Skeletal muscle satellite cell (primary cell): ENCODE data around the gene CORO6.
"Not testable (repeated sequence)": the region's sequence is repeated elsewhere in the genome, so short reads cannot be mapped to it uniquely, and the experiment has no call there.

Experiments
- H3K27me3 ChIP-seq: 2 replicates; pipeline ENCODE4 v1.7.0; 2013; ENCODE audit warnings: low read length; ENCODE audit not compliant: control insufficient read depth, insufficient read depth
- H3K36me3 ChIP-seq: 2 replicates; pipeline ENCODE4 v1.7.0; 2013; ENCODE audit warnings: mild to moderate bottlenecking, control low read depth, low read length; ENCODE audit not compliant: insufficient read depth
- H3K4me1 ChIP-seq: 2 replicates; pipeline ENCODE4 v1.7.0; 2013; ENCODE audit warnings: low read length; ENCODE audit not compliant: control insufficient read depth, insufficient read depth
- H3K4me2 ChIP-seq: 2 replicates; pipeline ENCODE4 v1.7.0; 2013; ENCODE audit warnings: mild to moderate bottlenecking, low read length
- H3K4me3 ChIP-seq: 2 replicates; pipeline ENCODE4 v1.7.0; 2013; ENCODE audit warnings: low read length
- H3K9ac ChIP-seq: 2 replicates; pipeline ENCODE4 v1.7.0; 2013; ENCODE audit warnings: mild to moderate bottlenecking, low read depth, low read length, moderate library complexity
- H3K9me3 ChIP-seq: replicated peaks from 2 replicates; pipeline ENCODE4 v1.7.0; 2013; ENCODE audit warnings: mild to moderate bottlenecking, control low read depth, low read length

The CORO6 gene

DNA sequence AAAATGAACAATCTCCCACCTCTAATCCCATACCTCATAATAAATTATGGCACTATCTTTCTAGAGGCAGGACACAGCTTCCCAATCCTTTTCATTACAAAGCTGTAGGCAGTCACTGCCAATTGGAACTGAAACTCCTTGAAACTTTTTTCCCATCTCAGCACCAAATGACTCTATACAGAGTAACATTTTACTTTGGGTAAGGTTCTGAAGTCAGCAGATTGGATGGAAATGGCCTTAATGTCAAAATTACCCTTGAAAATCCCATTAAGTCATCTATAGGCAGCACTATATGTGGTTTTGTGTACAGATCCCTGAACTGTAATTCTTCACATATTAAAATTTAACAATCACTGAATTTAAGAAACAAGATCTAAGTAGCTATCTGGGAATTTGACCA lies 30.3 kb upstream of the CORO6 start:
- peaks cover 8% of the 10 kb centered on the region for H3K36me3 ChIP-seq
- no peak overlapping the region for H3K4me3 ChIP-seq

DNA sequence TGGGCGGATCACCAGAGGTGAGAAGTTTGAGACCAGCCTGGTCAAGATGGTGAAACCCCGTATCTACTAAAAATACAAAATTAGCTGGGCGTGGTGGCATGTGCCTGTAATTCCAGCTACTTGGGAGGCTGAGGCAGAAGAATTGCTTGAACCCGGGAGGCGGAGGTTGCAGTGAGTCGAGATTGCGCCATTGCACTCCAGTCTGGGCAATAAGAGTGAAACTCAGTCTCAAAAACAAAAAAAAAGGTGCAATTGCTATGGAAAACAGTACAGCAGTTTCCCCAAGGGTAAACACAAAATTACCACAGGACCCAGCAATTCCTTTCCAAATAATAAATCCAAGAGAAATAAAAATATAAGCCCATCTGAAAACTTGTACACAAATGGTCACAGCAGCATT lies 29.2 kb upstream of the CORO6 start:
- not testable (repeated sequence) for H3K4me3 ChIP-seq, H3K4me2 ChIP-seq, H3K9me3 ChIP-seq, H3K36me3 ChIP-seq, H3K27me3 ChIP-seq, H3K4me1 ChIP-seq, H3K9ac ChIP-seq

More for the DNA sequence above, 30.3 kb upstream of the CORO6 start:
- Histone ChIP-seq H3K9me3 (no peaks in the 10 kb centered on the region), H3K4me2 (no peak overlapping the region), H3K27me3 (no peaks in the 10 kb centered on the region), H3K4me1 (no peaks in the 10 kb centered on the region), H3K9ac (no peak overlapping the region)

DNA sequence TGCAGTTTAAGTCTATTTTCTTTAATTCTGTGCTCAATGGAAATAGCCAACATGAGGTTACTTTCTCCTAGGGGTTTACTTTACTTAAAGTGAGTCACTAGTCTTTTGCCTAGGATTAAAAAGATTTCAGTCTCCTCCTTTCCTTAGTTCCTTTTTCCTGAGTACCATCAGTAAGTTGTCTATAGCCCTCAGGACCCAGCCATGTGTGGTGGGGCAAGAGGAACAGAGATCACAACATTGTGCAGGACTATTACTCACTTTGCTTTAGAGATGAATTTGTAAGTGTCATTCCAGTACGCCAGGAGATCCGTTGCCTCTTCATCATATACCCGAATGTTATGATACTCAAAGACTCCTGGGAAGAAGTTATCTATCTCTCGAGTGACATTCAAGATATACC lies 27.7 kb upstream of the CORO6 start:
- Histone ChIP-seq H3K4me3 (no peak overlapping the region), H3K4me1 (peaks cover 10% of the 10 kb centered on the region), H3K9me3 (no peaks in the 10 kb centered on the region), H3K4me2 (no peak overlapping the region), H3K9ac (no peak overlapping the region), H3K27me3 (no peaks in the 10 kb centered on the region), H3K36me3 (peaks cover 2% of the 10 kb centered on the region)

DNA sequence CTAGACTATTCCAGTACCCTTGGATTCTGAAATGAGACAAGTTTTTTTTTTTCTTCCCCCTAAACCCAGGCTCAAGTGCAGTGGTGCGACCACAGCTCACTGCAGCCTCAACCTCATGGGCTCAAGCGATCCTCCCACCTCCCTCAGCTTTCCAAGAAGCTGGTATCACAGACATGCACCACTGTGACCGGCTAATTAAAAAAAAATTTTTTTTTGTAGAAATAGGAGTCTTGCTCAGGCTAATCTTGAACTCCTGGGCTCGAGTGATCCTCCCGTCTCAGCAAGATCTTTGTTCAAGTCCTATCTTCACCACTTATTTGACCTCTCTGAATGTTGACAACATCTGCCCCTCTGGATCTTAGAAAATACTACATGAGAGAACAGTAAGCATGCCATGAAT lies 26.6 kb upstream of the CORO6 start:
- no peaks in the 10 kb centered on the region for H3K9me3 ChIP-seq
- peaks cover 18% of the 10 kb centered on the region for H3K4me1 ChIP-seq
- H3K4me3 ChIP-seq = no peak overlapping the region
- no peak overlapping the region for H3K9ac ChIP-seq
- H3K36me3 ChIP-seq = no peaks in the 10 kb centered on the region
- no peaks in the 10 kb centered on the region for H3K27me3 ChIP-seq
- H3K4me2 ChIP-seq = no peak overlapping the region

DNA sequence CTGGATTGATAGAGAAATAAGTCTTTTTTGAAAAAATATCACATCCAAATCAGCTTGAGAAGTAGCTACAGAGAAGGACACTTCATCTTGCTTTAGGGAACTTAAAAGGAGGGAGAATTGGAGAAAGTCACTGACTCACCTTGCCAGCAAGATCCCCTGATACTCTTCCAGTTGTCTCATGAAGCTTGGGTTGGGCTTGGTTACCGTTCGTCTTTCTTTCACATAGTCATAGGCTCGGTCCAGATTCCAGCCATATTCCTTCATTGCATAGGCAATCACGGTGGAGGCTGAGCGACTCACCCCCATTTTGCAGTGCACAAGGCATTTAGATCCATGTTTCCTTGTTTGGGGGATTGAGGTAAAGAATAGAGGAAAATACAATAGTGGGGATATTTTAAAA lies 25.3 kb upstream of the CORO6 start:
- Histone ChIP-seq H3K9me3 (no peaks in the 10 kb centered on the region), H3K36me3 (no peaks in the 10 kb centered on the region), H3K27me3 (no peaks in the 10 kb centered on the region), H3K4me1 (peaks cover 23% of the 10 kb centered on the region), H3K4me3 (no peak overlapping the region), H3K9ac (no peak overlapping the region), H3K4me2 (no peak overlapping the region)

DNA sequence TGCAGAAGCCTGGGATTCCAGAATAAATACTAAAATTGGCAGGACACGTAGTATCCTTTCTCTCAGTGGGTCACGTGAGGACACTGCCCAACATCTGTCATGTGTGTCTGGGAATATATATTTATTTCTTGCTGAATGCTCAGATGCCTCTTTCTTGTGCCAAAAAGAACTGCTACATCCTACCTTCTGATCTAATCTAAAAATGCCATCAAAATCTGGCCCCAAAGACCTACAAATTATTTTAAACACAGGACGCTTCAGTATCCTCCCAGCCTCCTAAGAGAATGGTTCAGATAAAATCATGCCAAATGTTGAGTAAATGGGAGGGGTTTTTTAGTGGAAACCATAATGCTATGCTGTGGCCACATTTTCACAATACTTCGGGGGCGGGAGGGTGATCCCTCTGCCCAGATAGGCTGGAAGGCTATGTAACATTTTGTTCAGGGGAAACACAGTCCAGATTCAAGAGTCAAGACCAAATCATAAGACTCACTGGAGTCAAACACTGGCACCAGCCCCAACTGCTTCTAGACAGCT lies 22.9 kb upstream of the CORO6 start:
- no peaks in the 10 kb centered on the region for H3K36me3 ChIP-seq
- H3K4me1 ChIP-seq = peaks cover 37% of the 10 kb centered on the region
- H3K4me3 ChIP-seq = peak overlapping the region; percentile 40
- H3K9ac ChIP-seq = peak overlapping the region; percentile 59
- H3K4me2 ChIP-seq = peak overlapping the region; percentile 74
- H3K9me3 ChIP-seq = no peaks in the 10 kb centered on the region
- H3K27me3 ChIP-seq = no peaks in the 10 kb centered on the region

DNA sequence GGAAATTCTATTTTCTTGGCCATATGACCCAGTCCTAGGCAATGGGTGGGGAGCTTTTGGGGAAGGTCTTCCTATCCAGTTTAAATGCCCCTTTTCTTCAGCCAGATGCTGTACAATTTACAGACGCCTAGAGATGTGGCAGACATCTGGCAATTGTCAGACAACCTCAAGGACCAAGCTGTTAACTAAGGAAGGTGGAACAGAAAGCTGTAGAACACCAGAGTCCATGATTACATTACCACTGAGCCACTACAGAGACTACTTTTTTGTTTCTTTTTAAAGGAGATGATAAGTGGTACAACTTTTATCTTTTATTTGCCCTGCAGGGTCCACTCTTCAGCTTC lies 21.1 kb upstream of the CORO6 start:
- Histone ChIP-seq H3K9ac (no peak overlapping the region), H3K9me3 (no peaks in the 10 kb centered on the region), H3K4me3 (no peak overlapping the region), H3K27me3 (no peaks in the 10 kb centered on the region), H3K4me2 (no peak overlapping the region), H3K36me3 (no peaks in the 10 kb centered on the region), H3K4me1 (peaks cover 54% of the 10 kb centered on the region)

DNA sequence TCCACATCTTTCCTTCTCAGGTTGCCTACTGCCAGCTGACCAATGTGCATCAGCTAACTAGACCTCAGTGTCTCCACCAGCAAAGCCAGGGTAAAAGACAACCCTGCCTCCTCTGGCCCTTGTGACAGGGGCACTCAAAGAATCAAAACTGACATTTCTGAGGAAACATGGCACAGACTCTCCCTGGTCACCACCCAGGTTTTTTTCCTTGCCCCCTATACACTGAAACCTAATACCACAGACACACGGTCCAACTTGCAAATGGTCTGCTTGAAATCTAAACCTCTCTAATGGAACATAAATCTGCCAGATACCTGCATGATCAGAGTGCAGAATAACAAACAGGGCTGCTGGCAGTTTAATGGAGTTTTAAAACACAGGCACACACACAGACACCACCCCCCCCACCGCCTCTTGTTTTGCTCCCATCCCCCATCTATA lies 19.5 kb upstream of the CORO6 start:
- Histone ChIP-seq H3K4me3 (no peak overlapping the region), H3K36me3 (no peaks in the 10 kb centered on the region), H3K4me1 (peaks cover 55% of the 10 kb centered on the region), H3K9ac (no peak overlapping the region), H3K27me3 (no peaks in the 10 kb centered on the region), H3K4me2 (no peak overlapping the region), H3K9me3 (no peaks in the 10 kb centered on the region)

DNA sequence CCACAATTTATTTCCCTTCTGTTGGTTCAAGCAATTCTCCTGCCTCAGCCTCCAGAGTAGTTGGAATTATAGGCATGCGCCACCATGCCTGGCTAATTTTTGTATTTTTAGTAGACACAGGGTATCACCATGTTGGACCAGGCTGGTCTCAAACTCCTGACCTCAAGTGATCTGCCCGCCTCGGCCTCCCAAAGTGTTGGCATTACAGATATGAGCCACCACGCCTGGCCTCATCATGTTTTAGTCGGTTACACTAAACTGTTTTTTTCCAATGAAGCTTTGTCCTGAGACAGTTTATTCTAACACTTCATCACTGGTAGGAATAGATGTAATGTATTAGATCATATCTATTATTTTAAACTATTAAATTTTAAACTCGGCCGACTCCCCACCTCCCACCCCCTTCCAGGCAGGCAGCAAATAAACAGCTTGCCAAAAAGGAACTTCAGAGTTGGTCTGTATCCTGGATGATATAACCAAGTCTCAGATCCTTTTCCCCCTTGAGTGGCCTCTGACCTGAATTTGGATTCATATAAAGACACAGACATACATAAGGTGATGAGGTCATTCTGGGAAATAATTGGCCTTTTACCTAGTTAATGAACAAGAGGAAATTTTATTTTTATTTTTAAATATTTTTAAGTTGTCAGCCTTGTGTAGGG lies 18.4 kb upstream of the CORO6 start:
- H3K9ac ChIP-seq = no peak overlapping the region
- H3K4me1 ChIP-seq = peaks cover 51% of the 10 kb centered on the region

DNA sequence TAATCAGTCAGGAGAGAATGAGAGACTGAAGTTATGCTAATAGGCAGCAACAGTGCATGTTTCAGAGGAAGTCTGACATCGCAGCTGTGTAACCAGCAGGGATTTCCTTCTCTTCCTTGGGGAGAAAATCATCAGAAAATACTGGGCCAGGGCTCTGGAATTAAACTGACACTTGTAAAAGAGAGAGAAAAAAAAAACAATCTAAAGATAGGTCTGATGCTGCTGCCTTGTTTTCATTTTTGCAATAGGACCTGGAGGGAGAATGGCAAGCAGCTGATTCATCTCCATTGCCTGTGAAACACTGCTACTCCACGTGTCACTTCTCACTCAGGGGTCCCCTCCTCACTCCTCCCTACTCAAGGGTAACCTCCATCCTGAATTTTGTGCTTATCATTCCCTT lies 17.7 kb upstream of the CORO6 start:
- H3K4me1 ChIP-seq = peaks cover 44% of the 10 kb centered on the region
- peak overlapping the region; percentile 37 for H3K9ac ChIP-seq
- H3K9me3 ChIP-seq = no peaks in the 10 kb centered on the region
- H3K4me2 ChIP-seq = peak overlapping the region; percentile 49
- H3K4me3 ChIP-seq = no peak overlapping the region
- H3K36me3 ChIP-seq = peaks cover 5% of the 10 kb centered on the region
- no peaks in the 10 kb centered on the region for H3K27me3 ChIP-seq

More for the DNA sequence above, 18.4 kb upstream of the CORO6 start:
- no peak overlapping the region for H3K4me2 ChIP-seq
- no peaks in the 10 kb centered on the region for H3K27me3 ChIP-seq
- H3K9me3 ChIP-seq = no peaks in the 10 kb centered on the region
- no peak overlapping the region for H3K4me3 ChIP-seq
- peaks cover 5% of the 10 kb centered on the region for H3K36me3 ChIP-seq

DNA sequence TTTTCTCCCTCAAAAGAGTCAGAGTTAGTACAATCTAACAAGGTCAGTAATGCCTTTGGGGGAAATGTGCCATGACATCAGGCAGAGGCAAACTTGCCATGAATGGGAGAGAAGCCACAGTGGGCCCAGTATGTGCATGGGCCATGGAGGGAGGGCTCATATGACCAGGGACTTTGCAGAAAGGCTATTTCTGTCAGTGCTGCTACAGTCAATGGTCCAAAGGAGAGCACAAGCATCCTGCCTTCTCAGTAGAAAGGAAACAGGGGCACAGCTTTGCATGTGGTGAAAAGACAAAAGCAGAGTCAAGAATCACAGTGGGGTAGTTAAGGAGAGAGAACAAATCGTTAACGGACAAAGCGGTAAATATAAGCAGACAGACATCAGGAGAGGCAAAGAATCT lies 11.2 kb upstream of the CORO6 start:
- Histone ChIP-seq H3K36me3 (peaks cover 28% of the 10 kb centered on the region), H3K27me3 (no peaks in the 10 kb centered on the region), H3K4me2 (no peak overlapping the region), H3K9ac (no peak overlapping the region), H3K4me1 (peaks cover 1% of the 10 kb centered on the region), H3K4me3 (no peak overlapping the region), H3K9me3 (no peaks in the 10 kb centered on the region)

DNA sequence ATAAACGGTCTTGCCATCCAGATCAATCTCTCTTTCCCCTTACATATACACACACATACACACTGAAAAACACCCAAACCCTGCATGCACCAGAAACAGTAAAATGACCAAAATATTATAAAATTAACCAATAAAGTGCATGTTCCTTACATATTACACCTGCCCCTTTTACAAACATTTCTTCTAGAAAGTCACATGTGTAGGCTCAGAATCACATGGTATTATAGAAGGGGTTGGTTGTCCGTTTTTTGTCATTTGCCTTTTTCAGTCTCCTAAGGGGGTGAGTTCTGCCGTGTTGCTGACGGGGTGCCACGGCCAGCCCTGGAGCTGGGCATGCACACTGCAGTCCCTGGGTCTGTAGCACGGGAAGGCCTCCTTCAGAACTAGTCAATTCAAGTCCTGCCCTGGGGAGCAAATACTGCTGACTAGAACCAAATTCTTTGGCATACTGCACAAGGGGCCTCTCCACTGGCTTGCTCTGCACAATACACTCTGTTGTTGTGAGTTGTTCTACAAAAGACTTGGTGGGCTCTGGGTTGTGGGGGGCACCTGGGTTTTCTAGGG lies 8.0 kb upstream of the CORO6 start:
- Histone ChIP-seq H3K27me3 (no peaks in the 10 kb centered on the region), H3K36me3 (peaks cover 23% of the 10 kb centered on the region), H3K4me1 (no peaks in the 10 kb centered on the region), H3K4me2 (no peak overlapping the region), H3K9me3 (no peaks in the 10 kb centered on the region), H3K4me3 (no peak overlapping the region), H3K9ac (no peak overlapping the region)
